Caki2 (cell line): Measurements from ENCODE around the gene MICALL1. TPM values are rescaled to one million over a fixed set of nuclear protein-coding genes. Genes with fewer than 3 reads are reported as not detected.
"Not testable (repeated sequence)": the region's sequence is repeated elsewhere in the genome, so short reads cannot be mapped to it uniquely, and the experiment has no call there.

ENCODE experiments used
- DNase-seq: peaks from one replicate; pipeline ENCODE4 v3.0.0-alpha.2; 2015; ENCODE audit warnings: low read depth
- in situ Hi-C: cut with HindIII; loops from 2 replicates; pipeline ENCODE4 v1.10.0; 2016; ENCODE audit warnings: low sequenced_read_pairs, low pct_unique_long_range_greater_than_20kb, mixed read lengths
- total RNA-seq: library from RNA; depleted of rRNA; stranded (reverse); fragments of >200 nt; shearing (Covaris generic); gene quantifications from 2 replicates; pipeline ENCODE4 v1.2.3, GENCODE V29; 2014; ENCODE audit warnings: low replicate concordance

Gene MICALL1
- total RNA-seq, 1 experiment from 2014 or later = 25.7 TPM

DNA sequence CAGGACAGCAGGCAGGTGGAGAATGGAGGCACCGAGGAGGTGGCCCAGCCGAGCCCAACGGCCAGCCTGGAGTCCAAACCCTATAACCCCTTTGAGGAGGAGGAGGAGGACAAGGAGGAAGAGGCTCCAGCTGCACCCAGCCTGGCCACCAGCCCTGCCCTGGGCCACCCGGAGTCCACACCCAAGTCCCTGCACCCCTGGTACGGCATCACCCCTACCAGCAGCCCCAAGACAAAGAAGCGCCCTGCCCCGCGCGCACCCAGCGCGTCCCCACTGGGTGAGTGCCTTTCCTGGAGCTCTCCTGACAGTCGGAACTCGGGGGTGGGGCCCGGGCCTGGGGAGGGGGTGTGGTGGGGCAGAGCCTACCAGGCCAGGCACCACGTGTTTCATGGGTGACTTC lies 19.7 kb downstream of the MICALL1 start:
- no peak for DNase-seq
- in situ Hi-C loops = no loop called here

DNA sequence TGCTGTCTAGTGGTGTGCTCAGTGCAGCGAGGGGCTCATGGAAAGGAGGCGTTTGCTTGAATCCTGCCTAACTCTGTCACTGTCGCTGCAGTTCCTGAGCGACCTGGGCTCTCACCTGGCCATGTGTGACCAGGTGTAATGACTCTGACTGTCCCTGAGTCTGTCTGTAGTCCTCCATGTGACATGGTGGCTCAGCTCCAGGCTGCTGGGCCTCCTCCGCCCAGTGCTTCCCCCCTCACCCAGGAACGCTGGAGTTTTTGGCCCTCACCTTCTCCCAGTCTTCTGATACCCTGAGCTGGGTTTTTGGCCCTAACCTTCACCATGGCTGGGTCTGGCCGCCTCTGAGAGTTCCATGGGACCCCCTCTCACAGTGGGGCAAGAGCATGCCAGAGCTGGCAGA lies 20.3 kb downstream of the MICALL1 start:
- DNase-seq = no peak
- in situ Hi-C loops = no loop called here

DNA sequence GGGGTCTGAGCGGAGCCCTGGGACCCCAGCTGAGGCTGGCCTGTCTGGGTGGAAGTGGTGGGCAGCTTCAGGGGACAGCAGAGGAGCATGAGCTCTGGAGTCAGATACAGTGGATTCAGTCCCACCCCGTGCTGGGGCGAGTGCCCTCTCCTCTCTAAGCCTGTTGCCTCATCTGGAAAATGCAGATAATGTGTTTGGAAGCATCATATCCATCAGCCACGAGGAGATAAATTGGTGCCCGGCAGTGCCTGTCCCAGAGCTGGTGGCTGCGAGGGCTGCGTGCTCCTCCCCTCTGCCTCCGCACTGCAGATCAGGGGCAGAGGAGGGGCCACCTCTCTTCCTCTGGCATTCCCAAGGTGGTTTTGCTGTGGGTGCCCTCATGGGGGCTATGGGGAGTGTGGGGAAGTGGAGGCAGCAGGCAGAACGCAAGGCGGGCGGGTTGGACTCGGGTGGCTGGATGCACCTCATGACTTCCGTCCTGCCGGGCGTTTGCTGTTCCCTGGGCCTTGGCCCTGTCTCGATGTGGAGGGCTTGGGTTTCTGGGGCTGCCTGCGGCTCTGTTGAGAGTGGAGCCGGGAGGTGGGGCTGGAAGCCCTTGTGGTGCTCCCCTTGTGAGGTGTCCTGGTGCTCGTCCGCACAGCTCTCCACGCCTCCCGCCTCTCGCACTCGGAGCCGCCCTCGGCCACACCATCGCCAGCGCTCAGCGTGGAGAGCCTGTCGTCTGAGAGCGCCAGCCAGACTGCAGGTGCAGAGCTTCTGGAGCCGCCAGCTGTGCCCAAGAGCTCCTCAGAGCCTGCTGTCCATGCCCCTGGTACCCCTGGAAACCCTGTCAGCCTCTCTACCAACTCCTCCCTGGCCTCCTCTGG lies 20.9 kb downstream of the MICALL1 start:
- no peak for DNase-seq
- in situ Hi-C loops = no loop called here

DNA sequence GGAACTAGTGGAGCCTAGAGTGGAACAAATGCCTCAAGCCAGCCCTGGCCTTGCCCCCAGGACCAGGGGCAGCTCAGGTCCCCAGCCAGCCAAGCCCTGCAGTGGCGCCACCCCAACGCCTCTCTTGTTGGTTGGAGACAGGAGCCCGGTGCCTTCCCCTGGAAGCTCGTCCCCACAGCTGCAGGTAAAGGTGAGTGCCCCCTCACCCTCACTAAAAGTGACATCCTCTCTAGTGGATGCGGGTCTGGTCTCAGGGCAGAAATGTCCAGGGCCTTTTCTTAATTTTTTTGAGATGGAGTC lies 21.5 kb downstream of the MICALL1 start:
- in situ Hi-C loops = no loop called here
- DNase-seq = no peak

DNA sequence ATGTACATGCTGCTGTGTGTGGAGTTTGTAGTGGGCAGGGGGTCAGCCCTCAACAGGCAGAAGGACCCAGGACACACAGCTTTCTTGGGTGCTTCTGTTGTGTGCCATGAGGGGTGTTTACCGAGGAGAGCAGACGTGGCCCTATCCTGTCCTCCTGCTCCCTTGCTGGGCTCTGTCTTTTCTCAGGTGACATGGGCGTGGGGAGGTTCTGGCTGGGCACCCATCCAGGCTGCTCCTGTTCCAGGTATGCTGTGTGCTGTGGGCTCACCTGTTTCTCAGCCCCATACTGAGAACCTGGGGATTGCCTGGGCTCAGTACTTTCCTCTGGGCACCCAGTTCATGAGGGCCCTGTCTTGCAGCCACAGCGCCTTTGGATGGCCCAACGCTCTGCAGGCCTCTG lies 23.3 kb downstream of the MICALL1 start:
- in situ Hi-C loops = no loop called here

DNA sequence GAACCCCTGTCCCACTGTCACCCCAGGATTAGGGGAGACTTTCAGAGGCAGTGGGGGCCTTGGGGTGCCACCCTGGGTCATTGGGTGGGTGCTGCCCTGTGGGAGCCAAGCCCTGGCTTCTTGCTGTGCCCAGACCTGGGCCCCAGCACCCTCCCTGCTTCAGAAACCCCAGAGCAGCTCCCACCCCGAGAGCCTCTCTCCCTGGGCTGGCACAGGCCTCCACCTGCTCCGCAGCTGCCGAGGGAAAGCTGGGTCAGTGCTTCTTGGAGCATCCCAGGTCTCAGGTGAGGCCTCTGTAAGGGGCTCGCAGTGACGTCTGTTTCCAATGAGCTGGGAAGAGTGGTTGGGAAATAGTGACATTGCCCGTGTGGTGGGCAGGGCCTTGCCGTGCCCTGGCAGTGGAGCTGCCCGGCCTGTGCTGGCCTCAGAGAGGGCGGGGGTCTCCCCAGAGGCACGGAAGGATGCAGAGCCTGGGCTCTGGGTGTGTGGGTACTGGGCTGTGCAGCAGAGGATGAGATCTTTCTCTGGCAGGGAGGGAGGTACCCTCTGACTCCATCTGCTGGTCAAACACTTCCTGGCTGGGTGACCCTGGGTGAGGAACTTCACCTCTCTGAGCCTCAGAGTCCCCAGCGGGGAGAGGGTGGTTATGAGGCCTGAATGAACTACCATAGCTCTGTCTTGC lies 24.3 kb downstream of the MICALL1 start:
- DNase-seq = no peak
- in situ Hi-C loops = no loop called here

More for the DNA sequence above, 23.3 kb downstream of the MICALL1 start:
- no peak for DNase-seq

DNA sequence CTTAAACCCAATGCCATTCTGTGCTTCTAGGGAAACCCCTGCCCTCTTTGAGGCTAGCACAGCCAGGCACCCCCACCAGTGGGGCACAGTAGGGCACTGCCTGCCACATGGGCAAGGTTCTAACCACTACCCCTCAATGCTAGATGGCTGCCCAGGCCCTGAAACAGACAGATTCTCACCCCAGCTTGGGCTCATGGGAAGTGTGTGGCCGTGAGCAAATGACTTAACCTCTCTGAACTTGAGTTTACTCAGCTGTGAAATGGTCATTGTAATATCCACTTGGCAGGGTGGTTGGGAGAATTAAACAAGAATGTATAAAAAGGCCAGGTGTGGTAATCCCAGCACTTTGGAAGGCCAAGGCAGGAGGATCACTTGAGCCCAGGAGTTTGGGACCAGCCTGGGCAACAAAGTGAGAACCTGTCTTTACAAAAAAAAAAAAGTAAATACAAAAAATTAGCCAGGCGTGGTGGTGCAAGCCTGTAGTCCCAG lies 24.9 kb downstream of the MICALL1 start:
- in situ Hi-C loops = no loop called here

DNA sequence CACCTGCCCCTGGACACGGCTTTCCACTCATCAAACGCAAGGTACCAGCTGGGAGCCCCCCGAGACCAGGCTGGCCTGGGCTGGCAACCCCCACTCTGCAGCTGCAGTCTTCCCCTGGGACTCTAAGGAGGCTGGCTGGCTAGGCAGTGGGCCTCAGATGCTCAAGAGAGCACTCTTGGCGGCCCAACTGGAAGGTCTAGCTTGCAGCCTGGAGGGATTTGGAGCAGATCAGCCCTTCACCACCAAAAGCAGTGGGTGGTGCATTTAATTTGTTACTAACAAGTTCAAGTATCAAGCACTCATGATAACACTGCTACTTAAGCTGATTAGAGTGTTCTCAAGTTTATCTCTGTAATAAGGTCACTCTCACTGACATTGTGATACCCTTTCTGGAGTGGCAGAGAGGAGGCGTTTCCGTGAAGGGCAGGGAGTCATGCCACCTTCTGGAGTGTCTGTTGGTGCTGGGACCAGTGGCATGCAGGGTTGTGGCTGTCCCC lies 25.8 kb downstream of the MICALL1 start:
- in situ Hi-C loops = no loop called here
- no peak for DNase-seq

More for the DNA sequence above, 24.9 kb downstream of the MICALL1 start:
- DNase-seq = no peak

DNA sequence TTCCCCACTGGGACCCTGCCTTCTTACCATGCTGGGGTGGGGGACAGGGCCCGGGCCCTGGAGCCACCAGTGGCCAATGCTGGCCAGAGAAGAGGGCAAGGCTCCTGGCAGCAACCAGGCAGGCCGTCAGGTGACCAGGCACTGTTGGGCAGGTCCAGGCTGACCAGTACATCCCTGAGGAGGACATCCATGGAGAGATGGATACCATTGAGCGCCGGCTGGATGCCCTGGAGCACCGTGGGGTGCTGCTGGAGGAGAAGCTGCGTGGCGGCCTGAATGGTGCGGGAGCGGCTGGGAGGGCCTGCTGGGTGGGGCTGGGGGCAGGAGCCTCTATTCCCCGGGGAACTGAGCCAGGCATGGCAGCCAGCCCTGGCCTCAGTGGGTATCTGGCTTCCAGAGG lies 26.3 kb downstream of the MICALL1 start:
- DNase-seq = no peak
- in situ Hi-C loops = no loop called here

DNA sequence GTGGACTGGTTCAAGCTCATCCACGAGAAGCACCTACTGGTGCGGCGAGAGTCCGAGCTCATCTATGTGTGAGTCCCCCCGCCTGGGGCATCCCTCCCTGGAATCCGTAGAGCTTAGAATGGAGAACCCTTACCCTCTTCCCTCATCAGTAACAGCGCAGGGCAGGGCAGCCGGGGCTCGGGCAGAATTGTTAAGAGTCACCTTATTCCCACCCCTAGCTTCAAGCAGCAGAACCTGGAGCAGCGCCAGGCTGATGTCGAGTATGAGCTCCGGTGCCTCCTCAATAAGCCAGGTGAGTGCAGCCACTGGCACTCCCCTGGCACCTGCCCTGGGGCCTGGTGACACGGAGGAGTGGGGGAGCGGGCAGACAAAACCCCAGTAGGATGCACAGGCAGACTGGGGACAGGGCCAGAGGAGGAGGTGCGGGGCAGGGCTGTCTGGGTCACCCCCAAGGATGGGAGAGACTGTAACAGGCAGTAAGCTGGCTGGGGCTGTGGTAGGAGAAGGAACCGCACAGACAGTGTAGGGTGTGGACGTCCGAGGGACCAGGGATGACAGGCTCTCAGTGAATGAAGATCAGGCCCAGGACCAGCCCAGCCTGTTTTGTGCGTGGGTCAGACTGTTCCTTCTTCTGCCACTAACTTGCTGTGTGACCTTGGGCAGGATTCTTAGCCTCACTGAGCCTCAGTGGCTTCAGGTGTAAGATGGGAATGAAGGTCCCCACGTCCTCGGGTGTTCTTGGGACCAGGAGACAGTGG lies 26.9 kb downstream of the MICALL1 start:
- no peak for DNase-seq
- in situ Hi-C loops = no loop called here

DNA sequence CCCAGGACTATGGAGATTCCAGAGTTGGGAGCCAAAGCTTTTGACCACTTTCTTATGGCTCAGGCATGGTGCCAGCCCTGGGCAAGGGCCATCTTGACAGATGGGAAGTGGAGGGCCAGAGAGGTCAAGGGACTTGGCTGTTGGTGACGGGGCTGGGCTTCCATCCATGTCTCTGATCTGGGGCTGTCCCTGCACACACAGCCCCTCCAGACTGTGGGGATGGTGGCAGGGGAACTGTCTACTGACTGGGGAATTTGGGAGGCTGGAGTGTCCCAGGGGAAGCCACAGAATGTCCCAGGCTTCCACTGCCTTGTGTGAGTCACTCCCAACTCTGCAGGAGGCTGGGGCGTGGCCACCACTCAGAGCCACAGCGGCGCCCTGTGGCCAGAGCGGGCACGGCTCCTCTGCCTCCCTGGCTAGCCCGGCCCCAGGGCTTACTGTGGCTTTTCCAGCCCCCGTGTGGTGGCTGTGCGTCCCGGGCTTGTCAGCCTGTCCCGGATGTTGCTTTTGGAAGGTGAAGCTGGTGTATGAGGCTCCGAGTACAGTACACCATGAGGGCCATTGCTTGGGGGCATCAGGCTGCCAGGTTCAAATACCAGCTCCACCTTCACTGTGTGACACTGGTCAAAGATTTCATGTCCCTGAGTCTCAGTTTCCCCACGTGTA lies 27.7 kb downstream of the MICALL1 start:
- in situ Hi-C loops = no loop called here
- peak; percentile 86 for DNase-seq

DNA sequence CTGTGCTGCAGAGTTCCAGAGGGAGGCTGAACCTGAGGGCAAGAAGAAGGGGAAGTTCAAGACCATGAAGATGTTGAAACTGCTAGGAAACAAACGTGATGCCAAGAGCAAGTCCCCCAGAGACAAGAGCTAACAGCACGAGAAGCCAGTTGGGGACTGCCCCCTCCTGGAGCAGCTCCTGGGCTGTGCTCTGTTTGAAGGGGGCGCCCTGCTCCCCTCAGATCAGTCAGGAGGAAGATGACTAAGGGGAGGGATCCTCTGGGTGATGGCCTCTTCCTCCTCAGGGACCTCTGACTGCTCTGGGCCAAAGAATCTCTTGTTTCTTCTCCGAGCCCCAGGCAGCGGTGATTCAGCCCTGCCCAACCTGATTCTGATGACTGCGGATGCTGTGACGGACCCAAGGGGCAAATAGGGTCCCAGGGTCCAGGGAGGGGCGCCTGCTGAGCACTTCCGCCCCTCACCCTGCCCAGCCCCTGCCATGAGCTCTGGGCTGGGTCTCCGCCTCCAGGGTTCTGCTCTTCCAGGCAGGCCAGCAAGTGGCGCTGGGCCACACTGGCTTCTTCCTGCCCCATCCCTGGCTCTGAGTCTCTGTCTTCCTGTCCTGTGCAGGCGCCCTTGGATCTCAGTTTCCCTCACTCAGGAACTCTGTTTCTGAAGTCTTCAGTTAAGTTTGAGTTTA lies 34.7 kb downstream of the MICALL1 start:
- in situ Hi-C loops = no loop called here
- no peak for DNase-seq

DNA sequence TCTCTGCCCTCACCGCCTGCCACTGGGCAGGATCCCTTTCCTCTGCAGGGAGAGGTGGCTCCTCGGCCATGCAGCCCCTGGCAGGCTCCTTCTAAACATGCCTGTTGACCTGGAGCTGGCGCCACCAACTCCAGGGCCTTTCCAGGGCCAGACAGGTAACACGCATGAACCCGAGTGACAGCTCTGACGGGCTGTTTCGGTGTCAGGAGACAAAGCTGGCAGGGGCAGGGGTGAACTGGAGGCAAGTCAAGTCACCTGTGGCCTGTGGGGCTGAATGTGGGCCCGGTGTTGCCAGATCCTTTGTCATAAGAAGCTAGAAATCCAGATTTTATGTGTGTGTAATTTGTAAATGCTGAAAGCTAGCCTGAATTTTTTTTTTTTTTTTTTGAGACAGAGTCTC lies 36.0 kb downstream of the MICALL1 start:
- DNase-seq = no peak
- in situ Hi-C loops = no loop called here

DNA sequence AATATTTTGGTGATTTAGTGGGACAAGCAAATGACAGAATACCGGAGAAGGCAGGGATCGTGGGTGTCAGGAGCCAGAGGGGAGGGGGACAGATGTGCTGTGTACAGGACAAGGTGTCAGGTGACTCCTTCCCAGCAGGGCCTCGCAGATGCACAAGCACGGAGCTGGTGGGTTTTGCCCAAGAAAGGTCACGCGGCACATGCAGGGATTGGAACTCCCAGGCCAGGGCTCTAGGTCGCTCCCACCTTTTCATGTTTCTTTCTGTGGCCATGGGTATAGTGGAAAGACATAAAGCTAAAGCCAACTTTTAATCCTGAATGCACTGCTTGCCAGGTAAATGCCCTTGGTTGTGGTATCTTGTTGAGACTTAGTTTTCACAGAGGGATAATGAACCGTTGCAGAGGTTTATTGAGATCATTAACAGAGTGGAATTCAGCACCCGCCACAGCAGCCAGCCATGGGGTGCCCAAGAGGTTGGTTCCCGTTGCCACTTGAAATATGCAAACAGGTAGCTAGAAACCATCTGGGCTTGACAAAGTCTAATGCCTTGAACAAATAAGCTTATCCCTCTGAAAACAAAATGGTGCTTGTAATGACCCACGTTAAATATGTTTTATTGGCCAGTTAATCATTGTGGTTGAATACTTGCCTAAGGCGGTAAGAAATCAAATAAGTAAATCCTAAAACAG lies 37.2 kb downstream of the MICALL1 start:
- DNase-seq = peak; percentile 53
- in situ Hi-C loops = no loop called here

DNA sequence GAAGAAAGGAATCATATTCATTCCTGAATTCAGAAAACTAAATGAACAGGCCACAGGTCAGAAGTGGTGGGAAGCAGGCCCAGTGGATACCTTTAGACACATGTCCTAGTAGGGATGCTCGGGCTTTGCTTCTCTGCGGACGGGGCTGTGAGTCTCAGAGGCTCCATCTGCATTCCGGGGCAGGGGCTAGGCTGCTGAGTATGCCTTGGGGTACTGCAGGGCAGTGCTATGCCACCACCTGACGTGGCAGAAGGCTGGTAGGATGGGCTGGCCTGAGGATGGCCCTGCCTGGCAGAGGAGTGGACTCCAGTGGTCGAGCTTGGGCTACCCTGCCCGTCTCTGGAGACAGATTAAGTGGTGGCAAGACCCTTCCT lies 37.7 kb downstream of the MICALL1 start:
- DNase-seq = no peak
- in situ Hi-C loops = no loop called here

DNA sequence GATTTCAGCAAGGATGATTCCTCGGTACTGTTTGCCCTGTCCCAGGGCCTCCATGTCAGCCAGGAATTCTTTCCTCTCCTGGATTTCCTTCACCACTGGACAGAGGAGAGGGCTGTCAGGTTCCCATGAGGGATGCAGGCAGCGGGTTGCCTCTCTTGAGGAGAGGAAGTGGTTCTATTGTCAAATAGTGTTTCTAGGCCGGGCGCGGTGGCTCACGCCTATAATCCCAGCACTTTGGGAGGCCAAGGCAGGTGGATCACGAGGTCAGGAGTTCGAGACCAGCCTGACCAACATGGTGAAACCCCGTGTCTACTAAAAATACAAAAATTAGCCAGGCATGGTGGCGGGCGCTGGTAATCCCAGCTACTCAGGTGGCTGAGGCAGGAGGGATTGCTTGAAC lies 38.3 kb downstream of the MICALL1 start:
- DNase-seq, in situ Hi-C loops: not testable (repeated sequence)

DNA sequence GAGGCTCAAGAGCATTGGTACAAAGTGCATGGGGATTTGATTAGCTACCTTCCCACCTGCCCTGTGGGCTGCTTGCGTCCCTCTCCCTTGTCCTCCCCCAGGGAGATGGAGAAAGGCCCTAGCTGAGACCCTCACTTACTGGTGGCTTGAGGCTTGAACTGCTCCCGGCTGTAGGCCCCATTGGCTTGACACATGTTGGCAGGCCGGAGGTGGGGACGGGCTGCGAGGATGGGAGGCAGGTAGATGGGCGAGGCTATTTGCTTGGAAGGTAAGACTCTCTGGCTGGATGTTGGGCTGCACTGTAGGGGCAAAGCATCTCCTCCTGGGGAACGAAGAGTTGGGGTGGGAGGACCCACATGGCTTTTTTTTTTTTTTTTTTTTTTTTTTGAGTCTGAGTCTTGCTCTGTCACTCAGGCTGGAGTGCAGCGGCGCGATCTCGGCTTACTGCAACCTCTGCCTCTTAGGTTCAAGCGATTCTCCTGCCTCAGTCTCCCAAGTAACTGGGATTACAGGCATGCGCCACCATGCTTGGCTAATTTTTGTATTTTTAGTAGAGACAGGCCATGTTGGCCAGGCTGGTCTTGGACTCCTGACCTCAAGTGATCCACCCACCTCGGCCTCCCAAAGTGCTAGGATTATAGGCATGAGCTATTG lies 41.2 kb downstream of the MICALL1 start:
- DNase-seq, in situ Hi-C loops: not testable (repeated sequence)
